Measurements from ENCODE around the gene ARMC5. TPM values are rescaled to one million over a fixed set of nuclear protein-coding genes. Genes with fewer than 3 reads are reported as not detected.

ARMC5 gene
- 5.1 and 7.7 TPM in 2 replicates for total RNA-seq (ENCODE audit: low replicate concordance)

GRCh38 chr16:31458844-31459686 lies at the start of gene ARMC5:
ARMC5 (plus strand) TSS chr16:31459501; CDS start chr16:31459525, 24 bp downstream.

GRCh38 chr16:31428279-31428597 lies 31.1 kb upstream of the ARMC5 start, which contains the start of gene COX6A2:
COX6A2 (minus strand) TSS chr16:31428360; CDS start chr16:31428325, 35 bp downstream.

GRCh38 chr16:31471875-31472708 lies 12.8 kb downstream of the ARMC5 start, which contains the start of gene TGFB1I1:
TGFB1I1 (plus strand) TSS chr16:31472152; CDS start chr16:31472189, 37 bp downstream.

DNA sequence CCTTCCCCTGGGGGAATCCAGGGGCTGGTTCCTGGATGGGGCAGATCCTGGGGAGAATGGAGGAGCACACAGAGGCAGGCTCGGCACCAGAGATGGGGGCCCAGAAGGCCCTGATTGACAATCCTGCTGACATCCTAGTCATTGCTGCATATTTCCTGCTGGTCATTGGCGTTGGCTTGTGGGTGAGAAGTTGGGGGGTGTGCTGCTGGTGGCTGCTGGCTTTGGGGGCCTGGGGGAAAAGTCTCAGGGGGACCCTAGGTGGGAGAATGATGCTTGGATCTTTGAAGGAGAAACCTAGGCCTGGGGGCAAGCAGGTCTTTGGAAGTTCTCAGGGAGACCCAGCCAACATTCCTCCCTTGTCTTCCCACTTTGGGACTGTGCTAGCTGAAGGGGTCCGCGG lies 23.8 kb downstream of the ARMC5 start, which contains the start of gene SLC5A2:
SLC5A2 (plus strand) TSS at position 43 of the 400 bp plus-strand sequence; CDS start at position 57, 14 bp downstream.

DNA sequence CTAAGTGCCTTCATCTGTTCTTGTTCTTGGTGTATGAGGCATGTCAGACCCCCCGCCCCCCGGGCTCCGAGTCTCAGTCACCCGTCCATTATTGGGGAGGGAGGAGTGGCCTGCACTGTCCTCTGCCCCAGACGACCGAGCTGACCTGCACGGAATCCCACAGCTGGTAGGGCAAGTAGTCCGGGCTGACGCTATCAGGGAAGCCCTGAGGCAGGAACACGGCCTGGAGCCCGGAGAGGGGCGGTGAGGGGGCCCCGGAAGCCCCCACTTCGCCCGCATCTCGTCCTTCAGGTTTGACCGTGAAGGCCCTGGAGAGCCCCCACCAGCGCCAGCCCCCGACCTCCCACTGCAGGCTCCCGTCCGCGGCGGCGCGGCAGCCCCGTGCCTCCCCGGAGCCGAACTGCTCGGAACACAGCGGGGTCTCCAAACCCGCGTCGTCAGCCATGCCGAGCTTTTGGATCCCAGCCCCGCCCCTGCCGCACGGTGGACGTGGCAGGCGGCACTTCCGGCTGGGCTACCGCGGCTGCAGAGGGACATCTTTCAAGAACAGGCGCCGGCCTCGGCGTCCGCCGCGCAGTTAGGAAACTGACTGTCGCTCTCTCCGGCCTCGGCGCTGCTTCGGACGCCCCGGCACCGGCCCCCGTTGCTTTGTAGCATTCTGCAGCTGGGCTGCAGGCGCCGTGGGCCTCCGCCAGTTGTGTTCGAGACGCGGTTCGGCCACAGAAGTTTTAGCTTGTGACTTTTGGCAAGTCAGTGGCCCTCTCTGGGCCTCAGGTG lies 48.8 kb downstream of the ARMC5 start, which contains the start of gene RUSF1:
RUSF1 (minus strand) TSS at position 463 of the 777 bp plus-strand sequence; CDS start at position 445, 18 bp downstream.

Other genes with a start within 250 kb of the ARMC5 start
- under 0.01 TPM in 1 of 2 replicates, not detected in the other for gene TRIM72, start 245.4 kb upstream of the ARMC5 start, total RNA-seq (ENCODE audit: low replicate concordance)
- gene PYDC1, start 242.4 kb upstream of the ARMC5 start, total RNA-seq (ENCODE audit: low replicate concordance): not detected in 2 replicates
- gene ITGAM, start 199.5 kb upstream of the ARMC5 start, total RNA-seq (ENCODE audit: low replicate concordance): not detected in 2 replicates
- gene ITGAX, start 104.3 kb upstream of the ARMC5 start, total RNA-seq (ENCODE audit: low replicate concordance): under 0.01 TPM in 1 of 2 replicates, not detected in the other
- gene ITGAD, start 66.2 kb upstream of the ARMC5 start, total RNA-seq (ENCODE audit: low replicate concordance): not detected in 2 replicates
- gene COX6A2, start 31.1 kb upstream of the ARMC5 start, total RNA-seq (ENCODE audit: low replicate concordance): not detected in 2 replicates
- gene ZNF843, start 16.7 kb upstream of the ARMC5 start, total RNA-seq (ENCODE audit: low replicate concordance): 0.15 and 0.23 TPM in 2 replicates
- gene TGFB1I1, start 12.7 kb downstream of the ARMC5 start, total RNA-seq (ENCODE audit: low replicate concordance): 3.3 and 30.2 TPM in 2 replicates
- under 0.01 and 0.15 TPM in 2 replicates for gene SLC5A2, start 23.6 kb downstream of the ARMC5 start, total RNA-seq (ENCODE audit: low replicate concordance)
- gene RUSF1, start 48.9 kb downstream of the ARMC5 start, total RNA-seq (ENCODE audit: low replicate concordance): 33.7 and 44.5 TPM in 2 replicates
- not detected in 2 replicates for gene AHSP, start 68.4 kb downstream of the ARMC5 start, total RNA-seq (ENCODE audit: low replicate concordance)

Data from smooth muscle cell of the coronary artery (primary cell).